ENCODE measurements around the gene MAMLD1.

MAMLD1 gene

GRCh38 chrX:150537851-150538250 is 174.7 kb downstream of the MAMLD1 start:
- Histone ChIP-seq H3K9ac (ENCODE audit: low read depth, low read length) (no peak overlapping the region), H3K27me3 (ENCODE audit: insufficient read depth, low read length) (no peaks in the 10 kb centered on the region), H3K9me3 (ENCODE audit: insufficient read depth, low read depth, low read length) (no peaks in the 10 kb centered on the region), H3K4me3 (ENCODE audit: low read length) (no peak overlapping the region), H3K27ac (ENCODE audit: low read depth, low read length) (no peak overlapping the region), H3K36me3 (ENCODE audit: insufficient read depth, low read length) (no peaks in the 10 kb centered on the region), H3K4me1 (ENCODE audit: insufficient read depth, low read length) (no peaks in the 10 kb centered on the region)
- WGBS = 89% methylated on average over 6 of the region's 6 CpGs

- Histone ChIP-seq H3K4me3 (ENCODE audit: low read length) (no peak overlapping the region), H3K27ac (ENCODE audit: low read depth, low read length) (no peak overlapping the region), H3K9ac (ENCODE audit: low read depth, low read length) (no peak overlapping the region), H3K9me3 (ENCODE audit: insufficient read depth, low read depth, low read length) (no peaks in the 10 kb centered on the region), H3K4me1 (ENCODE audit: insufficient read depth, low read length) (no peaks in the 10 kb centered on the region), H3K27me3 (ENCODE audit: insufficient read depth, low read length) (peaks cover 3% of the 10 kb centered on the region; the same call in 1 of the 2 replicates), H3K36me3 (ENCODE audit: insufficient read depth, low read length) (no peaks in the 10 kb centered on the region)
- 92% methylated on average over 6 of the region's 6 CpGs for WGBS
Measured at GRCh38 chrX:150540965-150541364, 177.8 kb downstream of the MAMLD1 start.

DNA sequence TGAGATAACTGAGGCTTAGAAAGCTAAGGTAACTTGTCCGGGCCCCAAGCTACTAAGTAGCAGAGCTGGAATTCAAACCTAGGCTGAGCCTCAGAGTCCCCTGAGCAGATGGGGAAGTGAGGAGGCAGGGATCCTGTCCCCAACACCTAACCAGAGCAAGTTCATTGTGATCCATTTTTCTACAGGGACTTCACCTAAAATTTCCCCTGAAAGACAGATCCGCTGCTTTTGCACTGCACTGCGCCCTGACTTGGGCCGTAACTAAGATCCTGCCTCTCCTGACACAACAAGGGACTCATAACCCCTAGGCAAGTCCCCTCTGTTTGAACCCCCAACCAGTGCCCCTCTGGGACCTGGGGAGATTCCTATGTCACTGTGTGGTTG is 179.7 kb downstream of the MAMLD1 start:
- no peaks in the 10 kb centered on the region for H3K9me3 ChIP-seq (ENCODE audit: insufficient read depth, low read depth, low read length)
- WGBS = 92% methylated on average over 4 of the region's 4 CpGs
- H3K36me3 ChIP-seq (ENCODE audit: insufficient read depth, low read length) = no peaks in the 10 kb centered on the region
- H3K9ac ChIP-seq (ENCODE audit: low read depth, low read length) = no peak overlapping the region
- H3K4me3 ChIP-seq (ENCODE audit: low read length) = no peak overlapping the region
- H3K27me3 ChIP-seq (ENCODE audit: insufficient read depth, low read length) = peaks cover 20% of the 10 kb centered on the region
- H3K4me1 ChIP-seq (ENCODE audit: insufficient read depth, low read length) = no peaks in the 10 kb centered on the region
- no peak overlapping the region for H3K27ac ChIP-seq (ENCODE audit: low read depth, low read length)

DNA sequence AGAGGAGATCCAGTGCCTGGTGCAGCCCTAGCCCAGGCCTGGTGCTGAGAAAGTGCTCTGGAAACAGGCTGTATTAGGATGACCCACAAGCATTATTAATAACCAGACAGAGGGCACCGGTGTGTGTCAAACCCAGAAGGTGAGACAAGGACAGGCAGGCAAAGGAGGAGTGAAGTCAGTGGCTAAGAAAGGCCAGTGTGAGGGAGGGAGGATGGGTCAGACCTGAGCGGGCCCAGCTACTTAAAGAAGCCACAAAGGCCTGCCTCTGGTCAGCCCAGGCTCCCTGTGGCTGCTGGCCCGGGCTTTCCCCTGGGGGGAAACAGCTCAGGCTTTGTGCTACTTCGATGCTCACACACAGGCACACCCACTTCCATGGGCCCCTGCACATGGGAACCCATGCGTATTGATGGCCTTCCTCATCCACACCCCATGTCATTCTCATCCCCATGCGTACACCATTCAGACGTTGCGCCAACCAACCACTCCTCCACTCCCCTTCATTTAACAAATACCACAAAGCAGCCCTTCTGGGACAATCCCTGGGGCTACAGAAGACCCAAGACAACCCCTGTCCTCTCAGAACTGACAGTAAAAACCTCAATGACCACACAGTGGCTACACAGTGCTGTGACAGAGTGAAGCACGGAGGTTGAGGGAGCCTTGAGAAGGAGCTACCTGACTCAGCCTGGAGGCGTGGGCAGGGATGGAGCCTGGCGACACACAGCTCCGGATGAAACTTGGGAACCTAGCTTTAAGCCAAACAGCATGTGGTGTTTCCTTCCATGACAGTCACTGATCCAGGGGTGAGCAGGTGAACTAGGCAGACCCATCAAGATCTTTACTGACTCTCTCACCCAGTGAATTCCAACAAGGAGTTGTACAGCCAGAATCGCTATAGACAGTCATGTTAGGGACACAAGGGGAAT is 180.4 kb downstream of the MAMLD1 start:
- Histone ChIP-seq H3K4me3 (ENCODE audit: low read length) (no peak overlapping the region), H3K9ac (ENCODE audit: low read depth, low read length) (no peak overlapping the region), H3K27me3 (ENCODE audit: insufficient read depth, low read length) (peaks cover 27% of the 10 kb centered on the region), H3K27ac (ENCODE audit: low read depth, low read length) (no peak overlapping the region), H3K9me3 (ENCODE audit: insufficient read depth, low read depth, low read length) (no peaks in the 10 kb centered on the region), H3K4me1 (ENCODE audit: insufficient read depth, low read length) (no peaks in the 10 kb centered on the region), H3K36me3 (ENCODE audit: insufficient read depth, low read length) (no peaks in the 10 kb centered on the region)
- 79% methylated on average over 13 of the region's 13 CpGs for whole genome bisulfite sequencing

GRCh38 chrX:150544222-150544787 is 181.2 kb downstream of the MAMLD1 start:
- H3K4me1 ChIP-seq (ENCODE audit: insufficient read depth, low read length) = no peaks in the 10 kb centered on the region
- no peak overlapping the region for H3K9ac ChIP-seq (ENCODE audit: low read depth, low read length)
- WGBS = 60% methylated on average over 10 of the region's 11 CpGs
- H3K9me3 ChIP-seq (ENCODE audit: insufficient read depth, low read depth, low read length) = no peaks in the 10 kb centered on the region
- H3K27ac ChIP-seq (ENCODE audit: low read depth, low read length) = no peak overlapping the region
- H3K36me3 ChIP-seq (ENCODE audit: insufficient read depth, low read length) = no peaks in the 10 kb centered on the region
- H3K4me3 ChIP-seq (ENCODE audit: low read length) = no peak overlapping the region
- peaks cover 34% of the 10 kb centered on the region for H3K27me3 ChIP-seq (ENCODE audit: insufficient read depth, low read length)

DNA sequence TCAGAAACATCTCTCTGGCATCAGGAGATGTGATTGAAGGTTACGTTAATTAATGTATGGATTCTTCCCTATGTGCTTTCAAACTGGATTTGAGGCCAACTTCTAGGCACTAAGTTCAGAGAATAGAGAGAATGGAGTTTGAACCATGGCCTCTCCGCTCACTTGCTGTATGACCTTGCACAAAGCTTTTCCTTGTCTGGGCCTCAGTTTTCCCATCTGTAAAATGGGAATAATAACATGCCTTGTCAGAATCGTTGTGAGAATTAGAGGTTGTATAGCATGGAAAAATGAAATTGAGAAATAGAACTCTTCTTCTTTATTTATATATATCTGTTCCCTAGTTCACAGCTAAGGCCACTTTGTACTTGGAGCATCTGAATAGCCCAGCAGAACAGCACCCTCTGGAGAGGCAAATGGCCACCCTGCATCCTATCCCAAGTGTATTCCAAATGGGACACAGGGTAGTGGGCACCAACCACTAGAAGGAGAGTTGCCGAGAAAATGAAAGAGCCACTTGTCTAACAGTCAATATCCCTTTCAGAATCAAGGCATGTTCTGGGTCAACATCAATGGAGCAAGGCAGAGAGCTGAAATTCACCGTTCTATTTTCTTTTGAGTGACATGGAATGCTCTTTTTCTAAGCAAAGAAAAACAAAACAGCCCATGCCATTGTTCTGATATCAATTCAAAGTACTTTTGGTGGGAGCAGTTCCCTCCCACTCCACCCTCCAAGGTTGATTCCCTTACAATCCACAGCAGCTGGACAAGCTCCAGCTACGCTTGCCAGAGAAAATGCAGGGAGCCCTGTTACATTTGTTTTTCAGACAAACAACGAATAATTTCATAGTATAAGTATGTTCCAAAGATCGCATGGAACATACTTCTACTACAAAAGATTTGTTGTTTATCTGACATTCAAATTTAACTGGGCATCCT is 182.0 kb downstream of the MAMLD1 start:
- 91% methylated on average over 7 of the region's 8 CpGs for WGBS
- no peaks in the 10 kb centered on the region for H3K36me3 ChIP-seq (ENCODE audit: insufficient read depth, low read length)
- no peaks in the 10 kb centered on the region for H3K4me1 ChIP-seq (ENCODE audit: insufficient read depth, low read length)
- H3K9me3 ChIP-seq (ENCODE audit: insufficient read depth, low read depth, low read length) = no peaks in the 10 kb centered on the region
- no peak overlapping the region for H3K4me3 ChIP-seq (ENCODE audit: low read length)
- no peak overlapping the region for H3K27ac ChIP-seq (ENCODE audit: low read depth, low read length)
- H3K27me3 ChIP-seq (ENCODE audit: insufficient read depth, low read length) = peaks cover 39% of the 10 kb centered on the region
- no peak overlapping the region for H3K9ac ChIP-seq (ENCODE audit: low read depth, low read length)

GRCh38 chrX:150546711-150547153 is 183.6 kb downstream of the MAMLD1 start:
- H3K27me3 ChIP-seq (ENCODE audit: insufficient read depth, low read length) = peaks cover 50% of the 10 kb centered on the region
- no peak overlapping the region for H3K4me3 ChIP-seq (ENCODE audit: low read length)
- H3K9me3 ChIP-seq (ENCODE audit: insufficient read depth, low read depth, low read length) = no peaks in the 10 kb centered on the region
- 70% methylated on average over 9 of the region's 9 CpGs for WGBS
- H3K4me1 ChIP-seq (ENCODE audit: insufficient read depth, low read length) = no peaks in the 10 kb centered on the region
- no peak overlapping the region for H3K27ac ChIP-seq (ENCODE audit: low read depth, low read length)
- no peaks in the 10 kb centered on the region for H3K36me3 ChIP-seq (ENCODE audit: insufficient read depth, low read length)
- H3K9ac ChIP-seq (ENCODE audit: low read depth, low read length) = no peak overlapping the region

- no peak overlapping the region for H3K27ac ChIP-seq (ENCODE audit: low read depth, low read length)
- no peaks in the 10 kb centered on the region for H3K4me1 ChIP-seq (ENCODE audit: insufficient read depth, low read length)
- WGBS = 15% methylated on average over 54 of the region's 54 CpGs
- H3K4me3 ChIP-seq (ENCODE audit: low read length) = peak overlapping the region; percentile 35
- peak overlapping the region; percentile 37 for H3K9ac ChIP-seq (ENCODE audit: low read depth, low read length)
- no peaks in the 10 kb centered on the region for H3K9me3 ChIP-seq (ENCODE audit: insufficient read depth, low read depth, low read length)
- no peaks in the 10 kb centered on the region for H3K36me3 ChIP-seq (ENCODE audit: insufficient read depth, low read length)
- H3K27me3 ChIP-seq (ENCODE audit: insufficient read depth, low read length) = peaks cover 50% of the 10 kb centered on the region
Measured at GRCh38 chrX:150547375-150548115, 184.4 kb downstream of the MAMLD1 start.

DNA sequence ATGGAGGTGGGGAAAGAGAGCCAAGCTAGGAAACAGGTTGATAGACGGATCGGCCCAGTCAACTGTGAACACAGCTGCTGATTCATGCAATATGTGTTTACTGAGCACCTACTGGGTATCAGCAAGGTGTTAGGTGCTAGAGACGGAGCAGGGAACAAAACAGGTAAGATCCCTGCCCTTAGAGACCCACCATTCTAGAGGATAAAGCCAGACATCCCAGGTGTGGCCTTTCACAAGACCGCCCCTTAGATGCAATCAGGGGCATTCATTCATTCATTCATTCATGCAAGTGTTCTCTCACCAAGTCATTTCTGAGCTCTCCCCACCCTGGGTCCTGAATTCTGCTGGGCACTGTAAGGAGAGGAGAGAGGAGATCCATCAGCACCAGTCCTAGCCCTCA is 185.1 kb downstream of the MAMLD1 start:
- no peak overlapping the region for H3K27ac ChIP-seq (ENCODE audit: low read depth, low read length)
- no peaks in the 10 kb centered on the region for H3K36me3 ChIP-seq (ENCODE audit: insufficient read depth, low read length)
- no peak overlapping the region for H3K9ac ChIP-seq (ENCODE audit: low read depth, low read length)
- H3K4me3 ChIP-seq (ENCODE audit: low read length) = peak overlapping the region; percentile 35; the same call in 1 of the 2 replicates
- peaks cover 50% of the 10 kb centered on the region for H3K27me3 ChIP-seq (ENCODE audit: insufficient read depth, low read length)
- no peaks in the 10 kb centered on the region for H3K9me3 ChIP-seq (ENCODE audit: insufficient read depth, low read depth, low read length)
- WGBS = 85% methylated on average over 4 of the region's 4 CpGs
- no peaks in the 10 kb centered on the region for H3K4me1 ChIP-seq (ENCODE audit: insufficient read depth, low read length)

GRCh38 chrX:150548684-150549083 is 185.6 kb downstream of the MAMLD1 start:
- H3K36me3 ChIP-seq (ENCODE audit: insufficient read depth, low read length) = no peaks in the 10 kb centered on the region
- no peak overlapping the region for H3K9ac ChIP-seq (ENCODE audit: low read depth, low read length)
- H3K4me3 ChIP-seq (ENCODE audit: low read length) = no peak overlapping the region
- H3K9me3 ChIP-seq (ENCODE audit: insufficient read depth, low read depth, low read length) = no peaks in the 10 kb centered on the region
- H3K27ac ChIP-seq (ENCODE audit: low read depth, low read length) = no peak overlapping the region
- no peaks in the 10 kb centered on the region for H3K4me1 ChIP-seq (ENCODE audit: insufficient read depth, low read length)
- 93% methylated on average over 2 of the region's 2 CpGs for WGBS
- peaks cover 51% of the 10 kb centered on the region for H3K27me3 ChIP-seq (ENCODE audit: insufficient read depth, low read length)

All from HUES64 (cell line).